WTC11 (cell line): ENCODE results near the gene TEX13B. TPM values are rescaled to one million over a fixed set of nuclear protein-coding genes. Genes with fewer than 3 reads are reported as not detected.

ENCODE experiments used
- ATAC-seq: fragments of 200-7000 bp; cut with Tn5 transposase; 2 replicates; pipeline ENCODE4 v1.10.0; 2021; ENCODE audit warnings: mild to moderate bottlenecking, moderate library complexity
- CTCF ChIA-PET: fragments of 300-600 bp; sonication (Branson Sonifier 250); formaldehyde crosslinking; loops from one replicate; lab custom pipeline; 2021; ENCODE audit warnings: antibody characterized with exemption; lab: Charles Lee
- POLR2A ChIA-PET: fragments of 350-600 bp; sonication (Branson Sonifier 250); formaldehyde crosslinking; loops from one replicate; lab custom pipeline; 2021; ENCODE audit warnings: antibody characterized with exemption; lab: Charles Lee
- DNase-seq: peaks from one replicate; pipeline ENCODE4 v3.0.0; 2021; ENCODE audit warnings: low spot score
- H3K27ac Mint-ChIP-seq: 2 replicates; pipeline ENCODE4 v1.8.0; 2021; ENCODE audit warnings: mixed read lengths
- H3K27me3 Mint-ChIP-seq: 2 replicates; pipeline ENCODE4 v1.8.0; 2021; ENCODE audit warnings: low read depth, mild to moderate bottlenecking, moderate library complexity, mixed read lengths
- H3K36me3 Mint-ChIP-seq: 2 replicates; pipeline ENCODE4 v1.8.0; 2021; ENCODE audit warnings: mixed read lengths
- H3K4me1 Mint-ChIP-seq: 2 replicates; pipeline ENCODE4 v1.8.0; 2022; ENCODE audit warnings: mixed read lengths
- H3K4me3 Mint-ChIP-seq: 2 replicates; pipeline ENCODE4 v1.8.0; 2021; ENCODE audit warnings: mild to moderate bottlenecking, moderate library complexity, mixed read lengths
- H3K9me3 Mint-ChIP-seq: 2 replicates; pipeline ENCODE4 v1.8.0; 2021; ENCODE audit warnings: mixed read lengths
- CBFB ChIP-seq: sonication (generic); formaldehyde crosslinking; IDR thresholded peaks from 2 replicates; pipeline ENCODE4 v1.8.1; 2022; ENCODE audit warnings: mild to moderate bottlenecking, low read depth, missing genetic modification reagents
- CREM ChIP-seq: sonication (generic); formaldehyde crosslinking; IDR thresholded peaks from 2 replicates; pipeline ENCODE4 v1.8.1; 2022; ENCODE audit warnings: mild to moderate bottlenecking, missing genetic modification reagents, moderate library complexity
- FOXJ3 ChIP-seq: sonication (generic); formaldehyde crosslinking; IDR thresholded peaks from 2 replicates; pipeline ENCODE4 v1.9.0; 2021; ENCODE audit warnings: missing genetic modification reagents, mild to moderate bottlenecking, borderline replicate concordance
- FOXP1 ChIP-seq: sonication (generic); formaldehyde crosslinking; IDR thresholded peaks from 2 replicates; pipeline ENCODE4 v1.8.0; 2022; ENCODE audit warnings: missing genetic modification reagents, mild to moderate bottlenecking, moderate library complexity, borderline replicate concordance
- GTF2I ChIP-seq: fragments of 250-450 bp; sonication (Bioruptor Pico); conservative IDR thresholded peaks from 2 replicates; pipeline ENCODE4 v1.4.0; 2021; ENCODE audit warnings: mild to moderate bottlenecking
- OVOL2 ChIP-seq: fragments of 250-450 bp; sonication (Bioruptor Pico); IDR thresholded peaks from 2 replicates; pipeline ENCODE4 v1.9.0; 2021; ENCODE audit warnings: mild to moderate bottlenecking, borderline replicate concordance
- PRRX2 ChIP-seq: fragments of 250-450 bp; sonication (Bioruptor Pico); IDR thresholded peaks from 2 replicates; pipeline ENCODE4 v1.8.0; 2021; ENCODE audit warnings: mild to moderate bottlenecking
- ZBTB21 ChIP-seq: sonication (generic); formaldehyde crosslinking; IDR thresholded peaks from 2 replicates; pipeline ENCODE4 v1.8.1; 2023; ENCODE audit warnings: mild to moderate bottlenecking, missing genetic modification reagents, borderline replicate concordance
- ZNF232 ChIP-seq: sonication (generic); formaldehyde crosslinking; IDR thresholded peaks from 2 replicates; pipeline ENCODE4 v1.8.0; 2022; ENCODE audit warnings: mild to moderate bottlenecking, missing genetic modification reagents
- ZNF263 ChIP-seq: sonication (generic); formaldehyde crosslinking; IDR thresholded peaks from 2 replicates; pipeline ENCODE4 v1.8.1; 2022; ENCODE audit warnings: low read depth, mild to moderate bottlenecking, moderate library complexity, missing genetic modification reagents
- ZNF317 ChIP-seq: sonication (generic); formaldehyde crosslinking; IDR thresholded peaks from 2 replicates; pipeline ENCODE4 v1.8.1; 2023; ENCODE audit warnings: low read depth, mild to moderate bottlenecking, moderate library complexity, missing genetic modification reagents, borderline replicate concordance
- ZNF396 ChIP-seq: fragments of 250-450 bp; sonication (Bioruptor Pico); IDR thresholded peaks from 2 replicates; pipeline ENCODE4 v1.8.0; 2021; ENCODE audit warnings: mild to moderate bottlenecking, moderate library complexity, borderline replicate concordance
- total RNA-seq: library from RNA; stranded (reverse); gene quantifications from 3 replicates; pipeline ENCODE4 v1.2.3, GENCODE V29; 2021
- TF ChIP-seq, protein P1 (sequence below): sonication (generic); formaldehyde crosslinking; IDR thresholded peaks from 2 replicates; pipeline ENCODE4 v1.8.0; 2023; ENCODE audit warnings: missing genetic modification reagents, mild to moderate bottlenecking, borderline replicate concordance
- TF ChIP-seq, protein P2 (sequence below): sonication (generic); formaldehyde crosslinking; IDR thresholded peaks from 2 replicates; pipeline ENCODE4 v1.8.1; 2023; ENCODE audit warnings: mild to moderate bottlenecking, missing genetic modification reagents, moderate library complexity
- TF ChIP-seq, protein P3 (sequence below): sonication (generic); formaldehyde crosslinking; conservative IDR thresholded peaks from 2 replicates; pipeline ENCODE4 v1.8.1; 2023; ENCODE audit warnings: mild to moderate bottlenecking, low read depth, missing genetic modification reagents, moderate library complexity
- TF ChIP-seq, protein P4 (sequence below): sonication (generic); formaldehyde crosslinking; IDR thresholded peaks from 2 replicates; pipeline ENCODE4 v1.8.1; 2022; ENCODE audit warnings: low read depth, mild to moderate bottlenecking, moderate library complexity, missing genetic modification reagents, borderline replicate concordance
- TF ChIP-seq, protein P5 (sequence below): fragments of 250-450 bp; sonication (Bioruptor Pico); IDR thresholded peaks from 2 replicates; pipeline ENCODE4 v1.9.0; 2021; ENCODE audit warnings: mild to moderate bottlenecking
- TF ChIP-seq, protein P6 (sequence below): fragments of 250-450 bp; sonication (Bioruptor Pico); IDR thresholded peaks from 2 replicates; pipeline ENCODE4 v1.9.0; 2021; ENCODE audit warnings: mild to moderate bottlenecking

Gene TEX13B
- total RNA-seq, 1 experiment from 2014 or later, result 3.9 TPM

DNA sequence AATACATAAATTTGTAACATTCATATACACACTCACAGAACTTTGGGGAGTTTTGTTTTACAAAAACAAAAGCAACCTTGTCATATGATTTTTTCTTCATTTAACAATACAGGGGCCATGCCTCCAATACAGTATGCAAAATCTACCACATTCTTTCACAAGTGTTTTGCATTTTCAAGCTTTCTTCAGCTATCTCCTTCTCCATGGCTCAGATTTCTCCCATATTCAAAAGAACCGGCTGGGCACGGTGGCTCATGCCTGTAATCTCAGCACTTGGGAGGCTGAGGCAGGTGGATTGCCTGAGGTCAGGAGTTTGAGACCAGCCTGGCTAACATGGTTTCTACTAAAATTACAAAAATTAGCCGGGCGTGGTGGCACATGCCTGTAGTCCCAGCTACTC, 4.1 kb downstream of the TEX13B start (continued):
- TF ChIP-seq, protein P1, sequence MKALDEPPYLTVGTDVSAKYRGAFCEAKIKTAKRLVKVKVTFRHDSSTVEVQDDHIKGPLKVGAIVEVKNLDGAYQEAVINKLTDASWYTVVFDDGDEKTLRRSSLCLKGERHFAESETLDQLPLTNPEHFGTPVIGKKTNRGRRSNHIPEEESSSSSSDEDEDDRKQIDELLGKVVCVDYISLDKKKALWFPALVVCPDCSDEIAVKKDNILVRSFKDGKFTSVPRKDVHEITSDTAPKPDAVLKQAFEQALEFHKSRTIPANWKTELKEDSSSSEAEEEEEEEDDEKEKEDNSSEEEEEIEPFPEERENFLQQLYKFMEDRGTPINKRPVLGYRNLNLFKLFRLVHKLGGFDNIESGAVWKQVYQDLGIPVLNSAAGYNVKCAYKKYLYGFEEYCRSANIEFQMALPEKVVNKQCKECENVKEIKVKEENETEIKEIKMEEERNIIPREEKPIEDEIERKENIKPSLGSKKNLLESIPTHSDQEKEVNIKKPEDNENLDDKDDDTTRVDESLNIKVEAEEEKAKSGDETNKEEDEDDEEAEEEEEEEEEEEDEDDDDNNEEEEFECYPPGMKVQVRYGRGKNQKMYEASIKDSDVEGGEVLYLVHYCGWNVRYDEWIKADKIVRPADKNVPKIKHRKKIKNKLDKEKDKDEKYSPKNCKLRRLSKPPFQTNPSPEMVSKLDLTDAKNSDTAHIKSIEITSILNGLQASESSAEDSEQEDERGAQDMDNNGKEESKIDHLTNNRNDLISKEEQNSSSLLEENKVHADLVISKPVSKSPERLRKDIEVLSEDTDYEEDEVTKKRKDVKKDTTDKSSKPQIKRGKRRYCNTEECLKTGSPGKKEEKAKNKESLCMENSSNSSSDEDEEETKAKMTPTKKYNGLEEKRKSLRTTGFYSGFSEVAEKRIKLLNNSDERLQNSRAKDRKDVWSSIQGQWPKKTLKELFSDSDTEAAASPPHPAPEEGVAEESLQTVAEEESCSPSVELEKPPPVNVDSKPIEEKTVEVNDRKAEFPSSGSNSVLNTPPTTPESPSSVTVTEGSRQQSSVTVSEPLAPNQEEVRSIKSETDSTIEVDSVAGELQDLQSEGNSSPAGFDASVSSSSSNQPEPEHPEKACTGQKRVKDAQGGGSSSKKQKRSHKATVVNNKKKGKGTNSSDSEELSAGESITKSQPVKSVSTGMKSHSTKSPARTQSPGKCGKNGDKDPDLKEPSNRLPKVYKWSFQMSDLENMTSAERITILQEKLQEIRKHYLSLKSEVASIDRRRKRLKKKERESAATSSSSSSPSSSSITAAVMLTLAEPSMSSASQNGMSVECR (CRISPR knock-in tag), result no peak
- TF ChIP-seq ZBTB21, result no peak

DNA sequence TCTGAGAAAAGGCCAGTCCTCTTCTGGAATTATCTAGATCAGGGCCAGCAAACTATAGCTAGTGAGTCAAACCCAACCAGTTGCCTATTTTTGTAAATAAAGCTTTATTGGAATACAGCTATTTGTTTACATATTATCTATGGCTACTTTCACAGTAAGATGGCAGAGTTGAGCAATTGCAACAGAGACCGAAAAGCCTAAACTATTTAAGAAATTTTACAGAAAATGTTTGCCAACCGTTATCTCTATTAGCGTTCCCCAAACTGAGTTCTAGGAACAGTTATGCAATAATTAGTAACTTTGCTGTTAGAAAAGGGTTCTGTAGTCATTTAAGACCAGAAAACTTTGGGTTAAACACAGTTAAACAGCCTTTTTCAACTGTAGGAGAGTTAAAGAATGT, 10.5 kb downstream of the TEX13B start:
- ChIA-PET POLR2A (no interaction called here), CTCF (no interaction called here)

DNA sequence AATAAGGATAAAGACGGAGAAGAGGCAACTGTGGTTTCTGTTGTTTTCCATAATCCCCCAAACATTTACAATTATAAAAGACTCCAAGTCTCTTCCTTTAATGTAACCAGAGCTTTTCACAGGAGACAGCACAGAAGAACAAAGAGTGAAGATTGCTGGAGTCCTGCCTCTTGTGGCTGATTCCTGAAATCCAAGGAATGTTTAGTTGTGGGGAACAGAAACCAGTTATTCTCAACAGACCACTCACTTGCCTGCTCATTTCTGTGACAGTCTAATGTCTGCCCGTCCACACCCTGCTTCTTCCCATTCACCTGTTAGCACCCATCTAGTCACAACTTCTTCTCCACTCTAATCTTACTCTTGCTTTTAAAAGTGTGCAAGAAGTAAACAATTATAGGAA, 12.1 kb downstream of the TEX13B start:
- CTCF ChIA-PET, result interaction anchor here (0.5 kb wide), 2 partner anchors 8 to 101 kb away, joined by 4 read pairs; no protein-coding TSS in a partner anchor
- peak; percentile 64; the same call in 1 of the 2 replicates for ATAC-seq
- DNase-seq, result no peak
- TF ChIP-seq, protein P2, sequence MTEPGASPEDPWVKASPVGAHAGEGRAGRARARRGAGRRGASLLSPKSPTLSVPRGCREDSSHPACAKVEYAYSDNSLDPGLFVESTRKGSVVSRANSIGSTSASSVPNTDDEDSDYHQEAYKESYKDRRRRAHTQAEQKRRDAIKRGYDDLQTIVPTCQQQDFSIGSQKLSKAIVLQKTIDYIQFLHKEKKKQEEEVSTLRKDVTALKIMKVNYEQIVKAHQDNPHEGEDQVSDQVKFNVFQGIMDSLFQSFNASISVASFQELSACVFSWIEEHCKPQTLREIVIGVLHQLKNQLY (CRISPR knock-in tag), result no peak
- TF ChIP-seq OVOL2 (no peak), PRRX2 (CRISPR knock-in tag) (no peak), FOXJ3 (CRISPR knock-in tag) (no peak), CBFB (CRISPR knock-in tag) (no peak)
- TF ChIP-seq, protein P3, sequence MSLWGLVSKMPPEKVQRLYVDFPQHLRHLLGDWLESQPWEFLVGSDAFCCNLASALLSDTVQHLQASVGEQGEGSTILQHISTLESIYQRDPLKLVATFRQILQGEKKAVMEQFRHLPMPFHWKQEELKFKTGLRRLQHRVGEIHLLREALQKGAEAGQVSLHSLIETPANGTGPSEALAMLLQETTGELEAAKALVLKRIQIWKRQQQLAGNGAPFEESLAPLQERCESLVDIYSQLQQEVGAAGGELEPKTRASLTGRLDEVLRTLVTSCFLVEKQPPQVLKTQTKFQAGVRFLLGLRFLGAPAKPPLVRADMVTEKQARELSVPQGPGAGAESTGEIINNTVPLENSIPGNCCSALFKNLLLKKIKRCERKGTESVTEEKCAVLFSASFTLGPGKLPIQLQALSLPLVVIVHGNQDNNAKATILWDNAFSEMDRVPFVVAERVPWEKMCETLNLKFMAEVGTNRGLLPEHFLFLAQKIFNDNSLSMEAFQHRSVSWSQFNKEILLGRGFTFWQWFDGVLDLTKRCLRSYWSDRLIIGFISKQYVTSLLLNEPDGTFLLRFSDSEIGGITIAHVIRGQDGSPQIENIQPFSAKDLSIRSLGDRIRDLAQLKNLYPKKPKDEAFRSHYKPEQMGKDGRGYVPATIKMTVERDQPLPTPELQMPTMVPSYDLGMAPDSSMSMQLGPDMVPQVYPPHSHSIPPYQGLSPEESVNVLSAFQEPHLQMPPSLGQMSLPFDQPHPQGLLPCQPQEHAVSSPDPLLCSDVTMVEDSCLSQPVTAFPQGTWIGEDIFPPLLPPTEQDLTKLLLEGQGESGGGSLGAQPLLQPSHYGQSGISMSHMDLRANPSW, result no peak
- TF ChIP-seq, protein P4, sequence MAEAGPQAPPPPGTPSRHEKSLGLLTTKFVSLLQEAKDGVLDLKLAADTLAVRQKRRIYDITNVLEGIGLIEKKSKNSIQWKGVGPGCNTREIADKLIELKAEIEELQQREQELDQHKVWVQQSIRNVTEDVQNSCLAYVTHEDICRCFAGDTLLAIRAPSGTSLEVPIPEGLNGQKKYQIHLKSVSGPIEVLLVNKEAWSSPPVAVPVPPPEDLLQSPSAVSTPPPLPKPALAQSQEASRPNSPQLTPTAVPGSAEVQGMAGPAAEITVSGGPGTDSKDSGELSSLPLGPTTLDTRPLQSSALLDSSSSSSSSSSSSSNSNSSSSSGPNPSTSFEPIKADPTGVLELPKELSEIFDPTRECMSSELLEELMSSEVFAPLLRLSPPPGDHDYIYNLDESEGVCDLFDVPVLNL, result no peak

More for the DNA sequence above, 10.5 kb downstream of the TEX13B start:
- H3K4me3 Mint-ChIP-seq, result no peak overlapping the region
- H3K4me1 Mint-ChIP-seq, result peaks cover 26% of the 10 kb centered on the region
- H3K9me3 Mint-ChIP-seq, result peaks cover 4% of the 10 kb centered on the region; the same call in 1 of the 2 replicates
- no peak overlapping the region for H3K27ac Mint-ChIP-seq
- no peak for ATAC-seq
- no peaks in the 10 kb centered on the region for H3K27me3 Mint-ChIP-seq
- peaks cover 18% of the 10 kb centered on the region for H3K36me3 Mint-ChIP-seq
- DNase-seq, result no peak
- no peak for TF ChIP-seq FOXP1 (CRISPR knock-in tag)
- TF ChIP-seq, protein P5, sequence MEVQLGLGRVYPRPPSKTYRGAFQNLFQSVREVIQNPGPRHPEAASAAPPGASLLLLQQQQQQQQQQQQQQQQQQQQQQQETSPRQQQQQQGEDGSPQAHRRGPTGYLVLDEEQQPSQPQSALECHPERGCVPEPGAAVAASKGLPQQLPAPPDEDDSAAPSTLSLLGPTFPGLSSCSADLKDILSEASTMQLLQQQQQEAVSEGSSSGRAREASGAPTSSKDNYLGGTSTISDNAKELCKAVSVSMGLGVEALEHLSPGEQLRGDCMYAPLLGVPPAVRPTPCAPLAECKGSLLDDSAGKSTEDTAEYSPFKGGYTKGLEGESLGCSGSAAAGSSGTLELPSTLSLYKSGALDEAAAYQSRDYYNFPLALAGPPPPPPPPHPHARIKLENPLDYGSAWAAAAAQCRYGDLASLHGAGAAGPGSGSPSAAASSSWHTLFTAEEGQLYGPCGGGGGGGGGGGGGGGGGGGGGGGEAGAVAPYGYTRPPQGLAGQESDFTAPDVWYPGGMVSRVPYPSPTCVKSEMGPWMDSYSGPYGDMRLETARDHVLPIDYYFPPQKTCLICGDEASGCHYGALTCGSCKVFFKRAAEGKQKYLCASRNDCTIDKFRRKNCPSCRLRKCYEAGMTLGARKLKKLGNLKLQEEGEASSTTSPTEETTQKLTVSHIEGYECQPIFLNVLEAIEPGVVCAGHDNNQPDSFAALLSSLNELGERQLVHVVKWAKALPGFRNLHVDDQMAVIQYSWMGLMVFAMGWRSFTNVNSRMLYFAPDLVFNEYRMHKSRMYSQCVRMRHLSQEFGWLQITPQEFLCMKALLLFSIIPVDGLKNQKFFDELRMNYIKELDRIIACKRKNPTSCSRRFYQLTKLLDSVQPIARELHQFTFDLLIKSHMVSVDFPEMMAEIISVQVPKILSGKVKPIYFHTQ (CRISPR knock-in tag), result no peak
- no peak for TF ChIP-seq CREM (CRISPR knock-in tag)
- TF ChIP-seq ZNF232, result no peak
- TF ChIP-seq, protein P3, result no peak
- no peak for TF ChIP-seq GTF2I (CRISPR knock-in tag)
- TF ChIP-seq OVOL2, result no peak
- TF ChIP-seq ZNF263 (CRISPR knock-in tag), result no peak
- no peak for TF ChIP-seq ZNF396 (CRISPR knock-in tag)
- no peak for TF ChIP-seq ZNF317
- TF ChIP-seq, protein P6, sequence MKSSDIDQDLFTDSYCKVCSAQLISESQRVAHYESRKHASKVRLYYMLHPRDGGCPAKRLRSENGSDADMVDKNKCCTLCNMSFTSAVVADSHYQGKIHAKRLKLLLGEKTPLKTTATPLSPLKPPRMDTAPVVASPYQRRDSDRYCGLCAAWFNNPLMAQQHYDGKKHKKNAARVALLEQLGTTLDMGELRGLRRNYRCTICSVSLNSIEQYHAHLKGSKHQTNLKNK, result no peak

More for the DNA sequence above, 12.1 kb downstream of the TEX13B start:
- H3K4me1 Mint-ChIP-seq, result peaks cover 26% of the 10 kb centered on the region
- no peaks in the 10 kb centered on the region for H3K27me3 Mint-ChIP-seq
- peak overlapping the region; percentile 63; the same call in 1 of the 2 replicates for H3K27ac Mint-ChIP-seq
- POLR2A ChIA-PET, result no interaction called here
- H3K36me3 Mint-ChIP-seq, result peaks cover 20% of the 10 kb centered on the region
- H3K9me3 Mint-ChIP-seq, result peaks cover 4% of the 10 kb centered on the region; the same call in 1 of the 2 replicates
- no peak overlapping the region for H3K4me3 Mint-ChIP-seq
